H1 (cell line): ENCODE results near the gene NTN1. TPM values are rescaled to one million over a fixed set of nuclear protein-coding genes. Genes with fewer than 3 reads are reported as not detected.

Experiments used
- POLR2A ChIP-seq, 2 experiments: IDR thresholded peaks; 1 replicate in 1 of 2; 2 replicates in 1 of 2; pipeline ENCODE4 v1.6.1; 2011; ENCODE audit warnings: low read depth in 2 of 2, low read length in 2 of 2, mild to moderate bottlenecking in 2 of 2; ENCODE audit errors: control extremely low read depth in 1 of 2
- RXRA ChIP-seq: IDR thresholded peaks from 2 replicates; pipeline ENCODE4 v1.6.1; 2011; ENCODE audit warnings: low read depth, mild to moderate bottlenecking, low read length, moderate library complexity; ENCODE audit not compliant: insufficient read depth
- ZNF274 ChIP-seq: IDR thresholded peaks from 2 replicates; pipeline ENCODE4 v1.7.0; 2012; ENCODE audit warnings: low read length, borderline replicate concordance; ENCODE audit errors: extremely low read depth
- polyA plus RNA-seq, 7 experiments: library from polyadenylated mRNA; depleted of rRNA in 3 of 7; stranded (reverse) in 5 of 7; unstranded in 2 of 7; fragments of >200 nt in 5 of 7; fragments of 200-250 nt in 2 of 7; gene quantifications; 1 replicate in 5 of 7; 2 replicates in 1 of 7; 4 replicates in 1 of 7; pipeline versions ENCODE4 v1.2.1 to v1.2.3, GENCODE V29; 2011 to 2013; ENCODE audit warnings: missing spikeins in 2 of 7, mixed read lengths in 2 of 7
- total RNA-seq: library from RNA; stranded (reverse); fragmentation: NEBNext Ultra II Directional; extraction: Animal tissue kit (Norgen Biotek cat#: 25700); gene quantifications from 2 replicates; pipeline ENCODE4 v1.2.1, GENCODE V29; 2021
- TF ChIP-seq, protein P1 (sequence below): fragments of 300-600 bp; sonication (generic); IDR thresholded peaks from 2 replicates; pipeline ENCODE4 v1.7.1; 2012; ENCODE audit warnings: low read length, moderate library complexity, mild to moderate bottlenecking, inconsistent platforms; ENCODE audit not compliant: insufficient replicate concordance

NTN1 gene
- total and polyA plus RNA-seq, 2 of the 8 experiments (the other 6 are each of a cell fraction or from before 2014, with no cell fraction given), result 2.0 to 2.3 TPM

DNA sequence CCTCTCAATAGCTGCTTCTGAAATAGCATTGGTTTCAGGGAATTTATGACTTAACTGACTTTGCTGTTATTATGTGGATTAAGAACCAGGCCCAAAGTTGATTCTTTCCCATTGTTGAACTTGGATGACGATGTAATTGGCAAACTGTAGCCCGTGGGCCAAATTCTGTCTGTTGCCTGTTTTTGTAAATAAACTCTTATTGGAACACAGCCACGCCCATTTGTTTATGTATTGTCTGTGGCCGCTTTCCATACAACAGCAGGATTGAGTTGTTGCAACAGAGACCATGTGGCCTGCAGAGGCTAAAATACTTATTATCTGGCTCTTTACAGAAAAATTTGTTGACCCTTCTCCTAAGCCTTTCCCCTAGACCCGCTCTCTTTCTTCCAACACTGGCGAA lies 31.6 kb downstream of the NTN1 start (continued):
- TF ChIP-seq, protein P1, sequence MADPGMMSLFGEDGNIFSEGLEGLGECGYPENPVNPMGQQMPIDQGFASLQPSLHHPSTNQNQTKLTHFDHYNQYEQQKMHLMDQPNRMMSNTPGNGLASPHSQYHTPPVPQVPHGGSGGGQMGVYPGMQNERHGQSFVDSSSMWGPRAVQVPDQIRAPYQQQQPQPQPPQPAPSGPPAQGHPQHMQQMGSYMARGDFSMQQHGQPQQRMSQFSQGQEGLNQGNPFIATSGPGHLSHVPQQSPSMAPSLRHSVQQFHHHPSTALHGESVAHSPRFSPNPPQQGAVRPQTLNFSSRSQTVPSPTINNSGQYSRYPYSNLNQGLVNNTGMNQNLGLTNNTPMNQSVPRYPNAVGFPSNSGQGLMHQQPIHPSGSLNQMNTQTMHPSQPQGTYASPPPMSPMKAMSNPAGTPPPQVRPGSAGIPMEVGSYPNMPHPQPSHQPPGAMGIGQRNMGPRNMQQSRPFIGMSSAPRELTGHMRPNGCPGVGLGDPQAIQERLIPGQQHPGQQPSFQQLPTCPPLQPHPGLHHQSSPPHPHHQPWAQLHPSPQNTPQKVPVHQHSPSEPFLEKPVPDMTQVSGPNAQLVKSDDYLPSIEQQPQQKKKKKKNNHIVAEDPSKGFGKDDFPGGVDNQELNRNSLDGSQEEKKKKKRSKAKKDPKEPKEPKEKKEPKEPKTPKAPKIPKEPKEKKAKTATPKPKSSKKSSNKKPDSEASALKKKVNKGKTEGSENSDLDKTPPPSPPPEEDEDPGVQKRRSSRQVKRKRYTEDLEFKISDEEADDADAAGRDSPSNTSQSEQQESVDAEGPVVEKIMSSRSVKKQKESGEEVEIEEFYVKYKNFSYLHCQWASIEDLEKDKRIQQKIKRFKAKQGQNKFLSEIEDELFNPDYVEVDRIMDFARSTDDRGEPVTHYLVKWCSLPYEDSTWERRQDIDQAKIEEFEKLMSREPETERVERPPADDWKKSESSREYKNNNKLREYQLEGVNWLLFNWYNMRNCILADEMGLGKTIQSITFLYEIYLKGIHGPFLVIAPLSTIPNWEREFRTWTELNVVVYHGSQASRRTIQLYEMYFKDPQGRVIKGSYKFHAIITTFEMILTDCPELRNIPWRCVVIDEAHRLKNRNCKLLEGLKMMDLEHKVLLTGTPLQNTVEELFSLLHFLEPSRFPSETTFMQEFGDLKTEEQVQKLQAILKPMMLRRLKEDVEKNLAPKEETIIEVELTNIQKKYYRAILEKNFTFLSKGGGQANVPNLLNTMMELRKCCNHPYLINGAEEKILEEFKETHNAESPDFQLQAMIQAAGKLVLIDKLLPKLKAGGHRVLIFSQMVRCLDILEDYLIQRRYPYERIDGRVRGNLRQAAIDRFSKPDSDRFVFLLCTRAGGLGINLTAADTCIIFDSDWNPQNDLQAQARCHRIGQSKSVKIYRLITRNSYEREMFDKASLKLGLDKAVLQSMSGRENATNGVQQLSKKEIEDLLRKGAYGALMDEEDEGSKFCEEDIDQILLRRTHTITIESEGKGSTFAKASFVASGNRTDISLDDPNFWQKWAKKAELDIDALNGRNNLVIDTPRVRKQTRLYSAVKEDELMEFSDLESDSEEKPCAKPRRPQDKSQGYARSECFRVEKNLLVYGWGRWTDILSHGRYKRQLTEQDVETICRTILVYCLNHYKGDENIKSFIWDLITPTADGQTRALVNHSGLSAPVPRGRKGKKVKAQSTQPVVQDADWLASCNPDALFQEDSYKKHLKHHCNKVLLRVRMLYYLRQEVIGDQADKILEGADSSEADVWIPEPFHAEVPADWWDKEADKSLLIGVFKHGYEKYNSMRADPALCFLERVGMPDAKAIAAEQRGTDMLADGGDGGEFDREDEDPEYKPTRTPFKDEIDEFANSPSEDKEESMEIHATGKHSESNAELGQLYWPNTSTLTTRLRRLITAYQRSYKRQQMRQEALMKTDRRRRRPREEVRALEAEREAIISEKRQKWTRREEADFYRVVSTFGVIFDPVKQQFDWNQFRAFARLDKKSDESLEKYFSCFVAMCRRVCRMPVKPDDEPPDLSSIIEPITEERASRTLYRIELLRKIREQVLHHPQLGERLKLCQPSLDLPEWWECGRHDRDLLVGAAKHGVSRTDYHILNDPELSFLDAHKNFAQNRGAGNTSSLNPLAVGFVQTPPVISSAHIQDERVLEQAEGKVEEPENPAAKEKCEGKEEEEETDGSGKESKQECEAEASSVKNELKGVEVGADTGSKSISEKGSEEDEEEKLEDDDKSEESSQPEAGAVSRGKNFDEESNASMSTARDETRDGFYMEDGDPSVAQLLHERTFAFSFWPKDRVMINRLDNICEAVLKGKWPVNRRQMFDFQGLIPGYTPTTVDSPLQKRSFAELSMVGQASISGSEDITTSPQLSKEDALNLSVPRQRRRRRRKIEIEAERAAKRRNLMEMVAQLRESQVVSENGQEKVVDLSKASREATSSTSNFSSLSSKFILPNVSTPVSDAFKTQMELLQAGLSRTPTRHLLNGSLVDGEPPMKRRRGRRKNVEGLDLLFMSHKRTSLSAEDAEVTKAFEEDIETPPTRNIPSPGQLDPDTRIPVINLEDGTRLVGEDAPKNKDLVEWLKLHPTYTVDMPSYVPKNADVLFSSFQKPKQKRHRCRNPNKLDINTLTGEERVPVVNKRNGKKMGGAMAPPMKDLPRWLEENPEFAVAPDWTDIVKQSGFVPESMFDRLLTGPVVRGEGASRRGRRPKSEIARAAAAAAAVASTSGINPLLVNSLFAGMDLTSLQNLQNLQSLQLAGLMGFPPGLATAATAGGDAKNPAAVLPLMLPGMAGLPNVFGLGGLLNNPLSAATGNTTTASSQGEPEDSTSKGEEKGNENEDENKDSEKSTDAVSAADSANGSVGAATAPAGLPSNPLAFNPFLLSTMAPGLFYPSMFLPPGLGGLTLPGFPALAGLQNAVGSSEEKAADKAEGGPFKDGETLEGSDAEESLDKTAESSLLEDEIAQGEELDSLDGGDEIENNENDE, result no peak
- no peak for TF ChIP-seq ZNF274
- TF ChIP-seq RXRA, result no peak
- no peak for TF ChIP-seq POLR2A (IDR thresholded peaks at IDR 0.05; ENCODE audit: control extremely low read depth in 1 of 2, low read depth in 2 of 2, low read length in 2 of 2)
